Gastroesophageal sphincter (tissue), 4 donors: ENCODE results near the gene BRIP1. TPM values are rescaled to one million over a fixed set of nuclear protein-coding genes. Genes with fewer than 3 reads are reported as not detected.

Source experiments
- ATAC-seq: fragments of 150-250 bp; one replicate; pipeline ENCODE4 v1.9.1; 2016; ENCODE audit warnings: mild to moderate bottlenecking, moderate library complexity
- H3K27ac ChIP-seq, 4 donors: fragments of 200-600 bp; sonication (generic) in 3 of 4; 1 replicate in 3 of 4; 2 replicates in 1 of 4; pipeline ENCODE4 v1.5.1; 2016 to 2019
- H3K27me3 ChIP-seq: fragments of 200-600 bp; sonication (generic); one replicate; pipeline ENCODE4 v1.5.1; 2019
- H3K36me3 ChIP-seq, 2 donors: fragments of 200-600 bp; sonication (generic); one replicate each; pipeline ENCODE4 v1.5.1; 2019; ENCODE audit warnings: control low read depth in 1 of 2
- H3K4me1 ChIP-seq, 3 donors: fragments of 200-600 bp; sonication (generic); 1 replicate in 2 of 3; 2 replicates in 1 of 3; pipeline ENCODE4 v1.5.1; 2016 to 2019; ENCODE audit warnings: control low read depth in 2 of 3
- H3K4me3 ChIP-seq, 2 donors: fragments of 200-600 bp; sonication (generic); one replicate each; pipeline ENCODE4 v1.5.1; 2019; ENCODE audit warnings: mild to moderate bottlenecking in 1 of 2, moderate library complexity in 1 of 2
- H3K9me3 ChIP-seq, 3 donors: fragments of 200-600 bp; sonication (generic); one replicate each; pipeline ENCODE4 v1.5.1; 2017 to 2019; ENCODE audit warnings: control low read depth in 2 of 3
- EP300 ChIP-seq: sonication (generic); formaldehyde crosslinking; IDR thresholded peaks from one replicate; pipeline ENCODE4 v1.6.1; 2017; ENCODE audit warnings: antibody characterized with exemption, mild to moderate bottlenecking
- POLR2A ChIP-seq, 2 donors: fragments of 450-650 bp; IDR thresholded peaks; one replicate each; pipeline ENCODE4 v1.6.1; 2017; ENCODE audit warnings: antibody characterized with exemption in 2 of 2, mild to moderate bottlenecking in 2 of 2, moderate library complexity in 1 of 2
- POLR2AphosphoS5 ChIP-seq: sonication (generic); formaldehyde crosslinking; IDR thresholded peaks from one replicate; pipeline ENCODE4 v1.6.1; 2017; ENCODE audit warnings: antibody characterized with exemption
- WGBS, 2 donors: methylation state at CpG; one replicate each; pipeline ENCODE4 v1.1.5; 2018; ENCODE audit warnings: low coverage in 1 of 2; 5-methylcytosine and 5-hydroxymethylcytosine counted together
- total RNA-seq, 4 donors: library from RNA; depleted of rRNA; stranded (reverse); fragments of >200 nt; gene quantifications; one replicate each; pipeline ENCODE4 v1.1.0, GENCODE V29; 2016
- TF ChIP-seq, protein P1 (sequence below), 4 experiments: fragments of 200-600 bp in 2 of 4; fragments of 450-650 bp in 2 of 4; sonication (generic) in 1 of 4; IDR thresholded peaks; one replicate each; pipeline ENCODE4 v1.5.1; 2017 to 2019; ENCODE audit warnings: antibody characterized with exemption in 4 of 4, mild to moderate bottlenecking in 2 of 4, moderate library complexity in 2 of 4

BRIP1 gene
- total RNA-seq, 4 donors from 2014 or later, result 0.15 to 1.1 (median 0.29) TPM

DNA sequence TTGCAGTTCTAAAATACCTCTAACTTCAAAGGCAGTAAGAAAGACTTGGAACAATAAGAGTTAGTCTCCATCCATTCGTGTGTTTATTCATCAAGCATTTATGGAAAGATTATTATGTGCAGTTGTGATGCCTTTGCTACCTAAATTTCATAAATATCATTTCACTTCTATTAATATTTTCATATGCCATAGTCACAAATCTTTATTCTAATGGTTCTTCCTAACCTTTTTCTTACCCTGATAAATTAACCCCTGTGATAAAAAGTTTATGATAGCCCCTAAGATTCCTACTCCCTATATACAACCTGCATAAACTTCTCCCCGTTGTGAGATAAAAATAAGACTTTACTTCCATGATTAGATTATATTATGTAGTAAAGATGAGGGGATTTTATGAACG lies 94.9 kb downstream of the BRIP1 start:
- H3K9me3 ChIP-seq, result peaks cover 0 to 20% (median 0%) of the 10 kb centered on the region in 3 donors

DNA sequence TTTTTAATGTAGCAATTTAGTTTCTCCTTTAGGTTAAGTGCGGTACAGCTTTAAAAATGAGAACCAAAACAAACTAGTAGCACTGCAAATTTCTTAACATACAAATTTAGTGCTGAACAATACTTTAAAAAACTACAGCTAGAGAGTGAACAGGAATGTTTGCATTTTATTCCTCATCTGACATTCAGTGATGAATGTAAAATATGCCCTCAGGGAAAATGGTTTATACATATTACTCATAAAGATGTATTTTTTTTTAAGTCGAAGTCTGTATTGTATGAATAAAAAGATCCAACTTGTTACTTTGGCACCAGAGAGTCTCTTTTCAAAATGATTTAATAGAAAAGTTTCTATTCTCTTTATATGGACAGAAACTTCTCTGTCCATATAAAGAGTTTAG lies 96.8 kb downstream of the BRIP1 start:
- no peaks in the 10 kb centered on the region for H3K36me3 ChIP-seq
- WGBS, 2 donors, result 27 to 47% methylated on average over 2 of the region's 2 CpGs
- H3K4me1 ChIP-seq, result no peaks in the 10 kb centered on the region
- H3K9me3 ChIP-seq, result peaks cover 0 to 23% (median 0%) of the 10 kb centered on the region in 3 donors
- ATAC-seq, result no peak
- TF ChIP-seq, protein P1, sequence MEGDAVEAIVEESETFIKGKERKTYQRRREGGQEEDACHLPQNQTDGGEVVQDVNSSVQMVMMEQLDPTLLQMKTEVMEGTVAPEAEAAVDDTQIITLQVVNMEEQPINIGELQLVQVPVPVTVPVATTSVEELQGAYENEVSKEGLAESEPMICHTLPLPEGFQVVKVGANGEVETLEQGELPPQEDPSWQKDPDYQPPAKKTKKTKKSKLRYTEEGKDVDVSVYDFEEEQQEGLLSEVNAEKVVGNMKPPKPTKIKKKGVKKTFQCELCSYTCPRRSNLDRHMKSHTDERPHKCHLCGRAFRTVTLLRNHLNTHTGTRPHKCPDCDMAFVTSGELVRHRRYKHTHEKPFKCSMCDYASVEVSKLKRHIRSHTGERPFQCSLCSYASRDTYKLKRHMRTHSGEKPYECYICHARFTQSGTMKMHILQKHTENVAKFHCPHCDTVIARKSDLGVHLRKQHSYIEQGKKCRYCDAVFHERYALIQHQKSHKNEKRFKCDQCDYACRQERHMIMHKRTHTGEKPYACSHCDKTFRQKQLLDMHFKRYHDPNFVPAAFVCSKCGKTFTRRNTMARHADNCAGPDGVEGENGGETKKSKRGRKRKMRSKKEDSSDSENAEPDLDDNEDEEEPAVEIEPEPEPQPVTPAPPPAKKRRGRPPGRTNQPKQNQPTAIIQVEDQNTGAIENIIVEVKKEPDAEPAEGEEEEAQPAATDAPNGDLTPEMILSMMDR (IDR thresholded peaks at IDR 0.05), result no peak
- no peak for TF ChIP-seq EP300
- TF ChIP-seq POLR2A (IDR thresholded peaks at IDR 0.05), result no peak
- TF ChIP-seq POLR2AphosphoS5, result no peak
- no peak overlapping the region for H3K4me3 ChIP-seq
- H3K27me3 ChIP-seq, result no peaks in the 10 kb centered on the region
- no peak overlapping the region for H3K27ac ChIP-seq

More for the DNA sequence above, 94.9 kb downstream of the BRIP1 start:
- Histone ChIP-seq H3K27ac (no peak overlapping the region), H3K4me3 (no peak overlapping the region), H3K4me1 (no peaks in the 10 kb centered on the region), H3K36me3 (no peaks in the 10 kb centered on the region), H3K27me3 (no peaks in the 10 kb centered on the region)
- 75 to 81% methylated on average over 3 of the region's 3 CpGs for WGBS, 2 donors
- no peak for TF ChIP-seq EP300
- TF ChIP-seq POLR2AphosphoS5, result no peak
- TF ChIP-seq, protein P1 (IDR thresholded peaks at IDR 0.05), result no peak
- TF ChIP-seq POLR2A (IDR thresholded peaks at IDR 0.05), result no peak
- ATAC-seq, result no peak

DNA sequence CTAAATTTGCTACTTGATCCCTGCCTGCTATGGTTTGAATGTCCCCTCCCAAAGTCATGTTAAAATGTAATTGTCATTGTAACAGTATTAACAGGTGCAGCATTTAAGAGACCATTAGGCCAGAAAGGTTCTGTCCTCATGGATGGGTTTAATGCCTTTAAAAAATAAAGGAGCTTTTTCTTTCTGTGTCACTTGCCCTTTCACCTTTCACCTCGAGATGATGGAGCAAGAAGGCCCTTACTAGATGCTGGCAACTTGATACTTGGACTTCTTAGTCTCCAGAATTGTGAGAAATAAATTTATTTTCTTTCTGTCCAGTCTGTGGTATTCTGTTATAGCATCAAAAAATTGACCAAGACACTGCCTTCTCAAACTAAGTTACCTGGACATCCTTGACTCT lies 98.5 kb downstream of the BRIP1 start:
- Histone ChIP-seq H3K9me3 (peaks cover 0 to 7% (median 0%) of the 10 kb centered on the region in 3 donors), H3K36me3 (no peaks in the 10 kb centered on the region), H3K27me3 (no peaks in the 10 kb centered on the region), H3K27ac (no peak overlapping the region), H3K4me3 (no peak overlapping the region), H3K4me1 (no peaks in the 10 kb centered on the region)
- ATAC-seq, result no peak
- TF ChIP-seq, protein P1 (IDR thresholded peaks at IDR 0.05), result no peak
- TF ChIP-seq POLR2A (IDR thresholded peaks at IDR 0.05) (no peak), EP300 (no peak), POLR2AphosphoS5 (no peak)
- 92 to 100% methylated on average over 1 of the region's 1 CpG for WGBS, 2 donors

DNA sequence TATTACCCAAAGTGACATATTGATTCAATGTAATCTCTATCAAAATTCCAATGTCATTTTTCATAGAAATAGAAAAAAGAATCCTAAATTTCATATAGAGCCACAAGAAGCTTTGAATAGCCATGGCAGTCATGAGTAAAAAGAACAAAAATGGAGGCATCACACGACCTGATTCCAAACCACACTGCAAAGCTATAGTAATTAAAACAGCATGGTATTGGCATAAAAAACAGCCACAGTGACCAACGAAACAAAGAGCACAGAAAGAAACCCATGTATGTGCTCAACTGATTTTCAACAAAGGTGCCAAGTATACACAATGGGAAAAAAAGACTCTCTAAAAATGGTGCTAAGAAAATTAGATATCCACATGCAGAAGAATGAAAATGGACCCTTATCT lies 101.5 kb downstream of the BRIP1 start:
- 81% methylated on average over 2 of the region's 2 CpGs; no CpG with 5 or more reads in 1 of the 2 donors for WGBS, 2 donors
- Histone ChIP-seq H3K4me3 (no peak overlapping the region), H3K4me1 (no peaks in the 10 kb centered on the region), H3K27me3 (no peaks in the 10 kb centered on the region), H3K36me3 (no peaks in the 10 kb centered on the region), H3K9me3 (peaks cover 0 to 12% (median 0%) of the 10 kb centered on the region in 3 donors), H3K27ac (no peak overlapping the region)
- TF ChIP-seq, protein P1 (IDR thresholded peaks at IDR 0.05), result no peak
- no peak for TF ChIP-seq EP300
- no peak for TF ChIP-seq POLR2AphosphoS5
- no peak for TF ChIP-seq POLR2A (IDR thresholded peaks at IDR 0.05)
- ATAC-seq, result no peak

GRCh38 chr17:61759362-61759761 lies 104.0 kb downstream of the BRIP1 start:
- H3K4me1 ChIP-seq, result no peaks in the 10 kb centered on the region
- no peak overlapping the region for H3K4me3 ChIP-seq
- 95 to 100% methylated on average over 1 of the region's 1 CpG for WGBS, 2 donors
- no peaks in the 10 kb centered on the region for H3K36me3 ChIP-seq
- H3K27me3 ChIP-seq, result no peaks in the 10 kb centered on the region
- H3K27ac ChIP-seq, result no peak overlapping the region
- H3K9me3 ChIP-seq, result peaks cover 0 to 12% (median 0%) of the 10 kb centered on the region in 3 donors
- no peak for ATAC-seq
- TF ChIP-seq EP300, result no peak
- no peak for TF ChIP-seq POLR2AphosphoS5
- TF ChIP-seq, protein P1 (IDR thresholded peaks at IDR 0.05), result no peak
